Subcutaneous adipose tissue (tissue), 4 donors: ENCODE results near the gene MRPS6. TPM values are rescaled to one million over a fixed set of nuclear protein-coding genes. Genes with fewer than 3 reads are reported as not detected.

Source experiments
- total RNA-seq, 4 donors: library from RNA; depleted of rRNA; stranded (reverse); fragments of >200 nt; gene quantifications; one replicate each; pipeline ENCODE4 v1.1.0, GENCODE V29; 2016
- TF ChIP-seq, protein P1 (sequence below): fragments of 450-650 bp; IDR thresholded peaks from one replicate; pipeline ENCODE4 v1.5.1; 2016; ENCODE audit warnings: low read depth, mild to moderate bottlenecking, control low read depth, antibody characterized with exemption, moderate library complexity

MRPS6 gene
- total RNA-seq, 4 donors from 2014 or later, result 32.8 to 88.1 (median 68.5) TPM

DNA sequence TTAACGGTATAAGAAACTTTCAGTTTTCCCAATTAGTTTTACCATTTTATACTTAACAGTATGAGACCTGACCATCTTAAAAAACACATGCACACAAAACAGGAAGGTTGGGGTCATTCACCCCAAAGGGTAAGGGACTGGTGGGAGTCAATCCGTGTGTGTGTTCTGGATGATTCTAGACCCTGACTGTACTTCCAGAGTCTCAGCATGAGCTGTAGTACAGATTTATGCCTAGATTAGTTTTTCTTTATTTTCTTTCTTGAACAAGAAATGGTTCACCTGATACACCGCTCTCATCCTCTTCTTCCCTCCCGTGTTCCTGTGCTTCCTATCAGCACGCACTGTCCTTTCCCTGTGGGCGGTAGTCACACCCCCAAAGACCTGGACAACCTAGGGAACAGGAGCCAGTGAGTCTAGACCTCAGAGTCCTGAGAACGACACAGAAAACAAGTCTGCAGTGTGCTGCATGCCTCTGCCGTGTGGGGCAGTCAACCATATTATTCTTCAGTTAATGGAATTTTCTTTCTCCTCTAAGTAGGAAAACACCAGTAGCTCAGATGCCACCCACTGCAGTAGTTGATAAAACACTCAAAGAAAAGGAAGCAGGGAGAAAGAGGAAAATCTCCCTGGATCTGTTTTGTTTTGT, 38.9 kb upstream of the MRPS6 start:
- TF ChIP-seq, protein P1, sequence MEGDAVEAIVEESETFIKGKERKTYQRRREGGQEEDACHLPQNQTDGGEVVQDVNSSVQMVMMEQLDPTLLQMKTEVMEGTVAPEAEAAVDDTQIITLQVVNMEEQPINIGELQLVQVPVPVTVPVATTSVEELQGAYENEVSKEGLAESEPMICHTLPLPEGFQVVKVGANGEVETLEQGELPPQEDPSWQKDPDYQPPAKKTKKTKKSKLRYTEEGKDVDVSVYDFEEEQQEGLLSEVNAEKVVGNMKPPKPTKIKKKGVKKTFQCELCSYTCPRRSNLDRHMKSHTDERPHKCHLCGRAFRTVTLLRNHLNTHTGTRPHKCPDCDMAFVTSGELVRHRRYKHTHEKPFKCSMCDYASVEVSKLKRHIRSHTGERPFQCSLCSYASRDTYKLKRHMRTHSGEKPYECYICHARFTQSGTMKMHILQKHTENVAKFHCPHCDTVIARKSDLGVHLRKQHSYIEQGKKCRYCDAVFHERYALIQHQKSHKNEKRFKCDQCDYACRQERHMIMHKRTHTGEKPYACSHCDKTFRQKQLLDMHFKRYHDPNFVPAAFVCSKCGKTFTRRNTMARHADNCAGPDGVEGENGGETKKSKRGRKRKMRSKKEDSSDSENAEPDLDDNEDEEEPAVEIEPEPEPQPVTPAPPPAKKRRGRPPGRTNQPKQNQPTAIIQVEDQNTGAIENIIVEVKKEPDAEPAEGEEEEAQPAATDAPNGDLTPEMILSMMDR, result no peak

DNA sequence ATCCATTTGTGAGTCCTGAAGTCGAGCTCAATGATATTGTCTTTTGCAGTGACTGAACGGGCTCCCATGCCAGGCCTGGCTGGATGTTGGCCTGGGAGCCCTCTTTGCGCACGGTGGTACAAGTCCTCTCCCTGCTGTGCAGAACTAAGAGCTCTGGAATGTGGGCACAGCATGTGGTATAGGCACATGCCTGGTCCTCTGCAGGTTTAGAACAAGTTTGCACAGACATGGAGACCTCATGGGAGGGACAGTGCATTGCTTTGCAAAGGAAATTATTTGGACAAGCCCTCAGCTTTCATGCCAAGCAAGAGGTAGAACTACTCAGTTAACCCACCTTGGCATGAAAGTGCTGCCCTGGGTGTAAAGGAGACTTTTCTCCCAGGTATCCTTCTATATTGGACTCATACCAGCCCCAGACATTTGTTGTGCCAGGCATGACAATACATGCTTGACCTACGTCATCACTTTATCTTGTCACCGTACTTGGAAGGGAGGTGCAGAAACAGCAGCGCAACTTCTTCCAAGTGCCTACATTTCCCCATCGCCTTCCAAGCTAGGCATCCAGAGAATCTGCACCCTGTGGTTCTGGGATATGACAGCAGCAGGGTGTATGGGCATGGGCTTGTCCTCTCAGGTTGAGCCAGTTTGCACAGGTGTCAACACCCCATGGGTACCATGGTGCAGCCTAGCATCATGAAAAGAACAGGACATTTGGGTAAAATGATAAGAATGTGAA, 37.6 kb upstream of the MRPS6 start:
- TF ChIP-seq, protein P1, result no peak

DNA sequence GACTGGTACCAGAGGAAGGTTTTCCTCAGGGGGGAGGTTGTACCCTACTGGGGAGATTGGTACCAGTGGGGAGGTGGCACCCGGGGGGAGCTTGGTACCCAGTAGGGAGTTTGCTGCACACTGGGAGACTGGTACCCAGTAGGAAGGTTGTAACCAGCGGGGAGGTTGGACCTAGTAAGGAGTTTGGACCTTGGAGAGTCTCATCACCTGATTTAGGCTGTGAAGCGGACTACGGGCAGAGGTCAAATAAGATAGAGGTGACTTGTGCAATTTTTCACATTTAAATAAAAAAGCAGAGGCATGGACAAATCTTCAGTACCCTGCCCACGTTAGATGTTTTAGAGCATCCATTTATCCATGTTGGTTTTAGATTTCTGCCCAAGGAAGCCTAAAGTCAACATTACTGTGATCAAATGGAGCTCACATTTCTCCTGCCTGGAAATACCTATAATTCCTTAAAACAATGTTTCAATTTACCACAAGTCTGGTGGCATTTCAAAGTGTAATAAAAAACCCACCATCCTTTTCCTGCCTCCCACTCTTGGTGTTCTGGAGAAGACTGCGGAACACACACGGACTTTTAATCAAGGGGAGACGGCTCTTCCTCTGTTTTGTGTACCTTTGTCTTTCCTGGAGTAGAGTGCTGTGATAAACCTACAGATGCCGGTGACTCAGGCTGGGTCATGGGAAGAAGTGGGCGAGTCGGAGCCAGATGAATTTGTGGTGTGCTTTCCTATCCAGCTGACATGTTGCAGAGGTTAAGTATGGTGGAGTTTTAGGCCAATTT, 36.2 kb upstream of the MRPS6 start:
- TF ChIP-seq, protein P1, result no peak

DNA sequence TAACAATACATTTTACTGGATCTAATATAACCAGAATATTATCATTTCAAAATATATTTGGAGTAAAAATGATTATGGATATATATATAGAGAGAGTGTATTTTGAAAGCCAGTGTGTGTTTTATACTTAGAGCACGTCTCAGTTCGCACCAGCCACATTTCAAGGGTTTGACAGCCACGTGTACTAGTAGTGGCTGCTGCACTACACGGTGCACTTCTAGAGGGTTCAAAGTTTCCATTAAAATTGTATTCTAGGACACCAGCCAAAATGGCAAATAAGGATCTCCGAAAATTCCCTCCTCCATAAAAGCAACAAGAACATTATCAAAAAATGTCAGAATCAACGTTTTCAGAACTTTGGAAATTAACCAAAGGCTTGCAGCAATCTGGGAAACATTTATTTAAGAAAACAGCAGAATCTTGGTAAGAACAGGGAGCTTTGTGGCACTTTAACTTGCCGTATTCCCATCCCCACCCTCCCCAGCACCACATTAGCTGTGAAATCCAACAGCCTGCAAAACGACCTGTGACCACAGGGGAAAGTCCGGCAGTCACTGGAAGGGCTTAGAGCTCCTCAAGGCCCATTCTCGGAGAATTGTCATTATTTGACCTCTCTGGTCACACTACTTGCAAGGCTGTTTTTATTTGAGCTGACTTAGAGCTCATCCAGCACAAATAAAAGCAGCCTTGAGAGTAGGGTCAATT, 33.5 kb upstream of the MRPS6 start:
- TF ChIP-seq, protein P1, result no peak

DNA sequence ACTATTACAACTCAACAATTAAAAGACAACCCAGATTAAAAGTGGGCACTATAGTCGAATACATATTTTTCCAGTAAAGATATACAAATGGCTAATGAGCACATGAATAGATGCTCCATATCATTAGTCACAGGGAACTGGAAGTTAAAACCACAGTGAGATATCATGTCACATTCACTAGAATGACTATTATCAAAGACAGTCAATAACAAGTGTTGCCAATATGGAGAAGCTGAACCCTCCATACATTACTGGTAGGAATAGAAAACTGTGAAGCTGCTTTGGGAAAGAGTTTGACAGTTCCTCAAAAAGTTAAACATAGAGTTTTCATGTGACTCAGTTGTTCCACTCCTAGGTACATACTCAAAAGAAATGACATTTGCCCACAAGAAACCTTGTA, 30.6 kb upstream of the MRPS6 start:
- TF ChIP-seq, protein P1, result no peak

DNA sequence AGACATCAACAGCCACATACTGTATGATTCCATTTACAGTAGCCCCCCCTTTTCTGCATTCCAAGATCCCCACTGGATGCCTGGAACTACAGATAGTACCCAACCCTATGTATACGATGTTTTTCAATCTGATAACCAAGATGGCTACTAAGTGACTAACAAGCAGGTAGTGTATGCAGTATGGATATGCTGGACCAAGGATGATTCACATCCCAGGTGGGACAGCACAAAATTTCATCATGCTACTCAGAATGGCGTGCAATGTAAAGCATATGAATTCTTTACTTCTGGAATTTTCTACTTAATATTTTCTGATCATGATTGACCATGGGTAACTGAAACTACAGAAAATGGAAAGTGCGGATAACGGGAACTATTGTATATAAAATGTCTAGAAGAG, 30.0 kb upstream of the MRPS6 start:
- TF ChIP-seq, protein P1, result no peak

DNA sequence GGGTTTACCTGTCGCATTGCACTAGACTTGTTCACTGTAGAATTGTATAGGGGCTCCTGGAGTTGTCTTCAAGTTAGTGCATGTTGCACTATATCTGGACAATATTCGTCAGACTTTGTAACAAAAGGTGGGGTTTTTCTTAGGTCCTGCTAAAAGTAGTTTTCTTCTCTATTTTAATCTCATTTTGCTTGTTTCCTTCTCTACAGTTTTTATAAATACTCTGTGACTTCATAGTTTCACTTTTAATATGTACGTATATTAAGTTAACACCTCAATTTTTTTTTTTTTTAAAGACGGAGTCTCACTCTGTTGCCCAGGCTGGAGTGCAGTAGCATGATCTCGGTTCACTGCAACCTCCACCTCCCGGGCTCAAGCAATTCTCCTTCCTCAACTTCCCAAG, 26.5 kb upstream of the MRPS6 start:
- TF ChIP-seq, protein P1, result no peak
